Type B pancreatic cell (in vitro differentiated cells): ENCODE results near the gene BCL6. TPM values are rescaled to one million over a fixed set of nuclear protein-coding genes. Genes with fewer than 3 reads are reported as not detected.

Experiments used
- DNase-seq: peaks from one replicate; pipeline ENCODE4 v3.0.0; 2021; ENCODE audit warnings: mixed read lengths; ENCODE audit not compliant: unreplicated experiment; ENCODE audit errors: extremely low spot score
- H3K27ac Mint-ChIP-seq: 2 replicates; pipeline ENCODE4 v1.8.0; 2021; ENCODE audit warnings: mild to moderate bottlenecking, mixed read lengths
- H3K27me3 Mint-ChIP-seq: 2 replicates; pipeline ENCODE4 v1.8.0; 2021; ENCODE audit warnings: mixed read lengths
- H3K36me3 Mint-ChIP-seq: 2 replicates; pipeline ENCODE4 v1.8.0; 2021; ENCODE audit warnings: mixed read lengths
- H3K4me1 Mint-ChIP-seq: one replicate; pipeline ENCODE4 v1.8.0; 2021; ENCODE audit warnings: mixed read lengths; ENCODE audit not compliant: unreplicated experiment
- H3K4me3 Mint-ChIP-seq: 2 replicates; pipeline ENCODE4 v1.8.0; 2021; ENCODE audit warnings: mild to moderate bottlenecking, mixed read lengths
- H3K9me3 Mint-ChIP-seq: 2 replicates; pipeline ENCODE4 v1.8.0; 2021; ENCODE audit warnings: mixed read lengths
- total RNA-seq: library from RNA; stranded (reverse); gene quantifications from 2 replicates; pipeline ENCODE4 v1.2.1, GENCODE V29; 2021; ENCODE audit warnings: low replicate concordance
- TF ChIP-seq, protein P1 (sequence below): fragments of 200-600 bp; sonication (generic); conservative IDR thresholded peaks from 2 replicates; pipeline ENCODE4 v1.5.0; 2021; ENCODE audit warnings: antibody characterized with exemption, mild to moderate bottlenecking

The BCL6 gene
- total RNA-seq, 1 donor from 2014 or later: 27.3 TPM

DNA sequence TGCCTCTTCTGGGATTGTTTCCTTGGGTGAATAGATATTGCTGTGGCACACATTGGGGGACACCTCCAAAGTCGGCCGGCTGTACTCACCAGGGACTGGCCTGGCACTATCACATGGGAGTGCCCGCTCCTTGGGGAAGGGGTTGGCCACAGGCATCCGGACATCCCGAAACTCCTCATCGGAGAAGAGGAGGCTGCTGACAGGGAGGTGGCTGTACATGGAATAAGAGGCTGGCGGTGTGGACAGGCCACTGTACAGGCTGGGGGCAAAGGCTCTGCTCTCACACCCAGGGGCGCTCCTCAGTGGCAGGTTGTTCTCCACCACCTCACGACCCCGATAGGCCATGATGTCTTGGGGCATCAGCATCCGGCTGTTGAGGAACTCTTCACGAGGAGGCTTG lies 15.7 kb downstream of the BCL6 start:
- Mint-ChIP-seq H3K27me3 (no peaks in the 10 kb centered on the region), H3K4me3 (no peak overlapping the region), H3K27ac (no peak overlapping the region), H3K36me3 (peaks cover 42% of the 10 kb centered on the region), H3K4me1 (peaks cover 6% of the 10 kb centered on the region), H3K9me3 (no peaks in the 10 kb centered on the region)
- TF ChIP-seq, protein P1, sequence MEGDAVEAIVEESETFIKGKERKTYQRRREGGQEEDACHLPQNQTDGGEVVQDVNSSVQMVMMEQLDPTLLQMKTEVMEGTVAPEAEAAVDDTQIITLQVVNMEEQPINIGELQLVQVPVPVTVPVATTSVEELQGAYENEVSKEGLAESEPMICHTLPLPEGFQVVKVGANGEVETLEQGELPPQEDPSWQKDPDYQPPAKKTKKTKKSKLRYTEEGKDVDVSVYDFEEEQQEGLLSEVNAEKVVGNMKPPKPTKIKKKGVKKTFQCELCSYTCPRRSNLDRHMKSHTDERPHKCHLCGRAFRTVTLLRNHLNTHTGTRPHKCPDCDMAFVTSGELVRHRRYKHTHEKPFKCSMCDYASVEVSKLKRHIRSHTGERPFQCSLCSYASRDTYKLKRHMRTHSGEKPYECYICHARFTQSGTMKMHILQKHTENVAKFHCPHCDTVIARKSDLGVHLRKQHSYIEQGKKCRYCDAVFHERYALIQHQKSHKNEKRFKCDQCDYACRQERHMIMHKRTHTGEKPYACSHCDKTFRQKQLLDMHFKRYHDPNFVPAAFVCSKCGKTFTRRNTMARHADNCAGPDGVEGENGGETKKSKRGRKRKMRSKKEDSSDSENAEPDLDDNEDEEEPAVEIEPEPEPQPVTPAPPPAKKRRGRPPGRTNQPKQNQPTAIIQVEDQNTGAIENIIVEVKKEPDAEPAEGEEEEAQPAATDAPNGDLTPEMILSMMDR: no peak
- no peak for DNase-seq

- Mint-ChIP-seq H3K27me3 (no peaks in the 10 kb centered on the region), H3K9me3 (no peaks in the 10 kb centered on the region), H3K27ac (no peak overlapping the region), H3K4me1 (peaks cover 6% of the 10 kb centered on the region), H3K36me3 (peaks cover 47% of the 10 kb centered on the region), H3K4me3 (no peak overlapping the region)
- no peak for DNase-seq
- TF ChIP-seq, protein P1: no peak
Measured at GRCh38 chr3:187728940-187729583, 16.2 kb downstream of the BCL6 start.

- Mint-ChIP-seq H3K4me1 (peaks cover 6% of the 10 kb centered on the region), H3K36me3 (peaks cover 51% of the 10 kb centered on the region), H3K27ac (no peak overlapping the region), H3K27me3 (no peaks in the 10 kb centered on the region), H3K4me3 (no peak overlapping the region), H3K9me3 (no peaks in the 10 kb centered on the region)
- TF ChIP-seq, protein P1: no peak
- no peak for DNase-seq
Measured at GRCh38 chr3:187728248-187728647, 17.0 kb downstream of the BCL6 start.

GRCh38 chr3:187726564-187726963 lies 18.7 kb downstream of the BCL6 start:
- Mint-ChIP-seq H3K9me3 (no peaks in the 10 kb centered on the region), H3K27me3 (no peaks in the 10 kb centered on the region), H3K36me3 (peaks cover 51% of the 10 kb centered on the region), H3K27ac (no peak overlapping the region), H3K4me3 (no peak overlapping the region), H3K4me1 (peaks cover 6% of the 10 kb centered on the region)
- TF ChIP-seq, protein P1: no peak
- no peak for DNase-seq

GRCh38 chr3:187725653-187726370 lies 19.5 kb downstream of the BCL6 start:
- Mint-ChIP-seq H3K27ac (no peak overlapping the region), H3K9me3 (no peaks in the 10 kb centered on the region), H3K4me3 (no peak overlapping the region), H3K27me3 (no peaks in the 10 kb centered on the region), H3K4me1 (peaks cover 6% of the 10 kb centered on the region), H3K36me3 (peaks cover 43% of the 10 kb centered on the region)
- TF ChIP-seq, protein P1: no peak
- DNase-seq: no peak
